ENCODE data around the gene NUP93.
"Not testable (repeated sequence)": the region's sequence is repeated elsewhere in the genome, so short reads cannot be mapped to it uniquely, and the experiment has no call there.

Gene NUP93

GRCh38 chr16:56876048-56876447 is 146.1 kb downstream of the NUP93 start:
- DNase-seq: no peak

- no peak for DNase-seq
Observed at GRCh38 chr16:56877486-56878182, 147.7 kb downstream of the NUP93 start.

- DNase-seq: no peak
Observed at GRCh38 chr16:56878282-56878854, 148.4 kb downstream of the NUP93 start.

GRCh38 chr16:56879276-56879675 is 149.3 kb downstream of the NUP93 start:
- no peak for DNase-seq

- DNase-seq: no peak
Observed at GRCh38 chr16:56880176-56880575, 150.2 kb downstream of the NUP93 start.

- no peak for DNase-seq
Observed at GRCh38 chr16:56880685-56881084, 150.8 kb downstream of the NUP93 start.

GRCh38 chr16:56882077-56882800 is 152.3 kb downstream of the NUP93 start:
- DNase-seq: no peak

- DNase-seq: no peak
Observed at GRCh38 chr16:56883586-56883985, 153.7 kb downstream of the NUP93 start.

- DNase-seq: no peak
Observed at GRCh38 chr16:56884026-56884582, 154.2 kb downstream of the NUP93 start.

- DNase-seq: not testable (repeated sequence)
Observed at GRCh38 chr16:56884929-56885328, 155.0 kb downstream of the NUP93 start.

GRCh38 chr16:56885446-56886162 is 155.7 kb downstream of the NUP93 start:
- no peak for DNase-seq

- no peak for DNase-seq
Observed at GRCh38 chr16:56886296-56886695, 156.4 kb downstream of the NUP93 start.

GRCh38 chr16:56886826-56887225 is 156.9 kb downstream of the NUP93 start:
- no peak for DNase-seq

GRCh38 chr16:56888806-56889205 is 158.9 kb downstream of the NUP93 start:
- no peak for DNase-seq

- DNase-seq: no peak
Observed at GRCh38 chr16:56889206-56889605, 159.3 kb downstream of the NUP93 start.

- DNase-seq: no peak
Observed at GRCh38 chr16:56891685-56892084, 161.8 kb downstream of the NUP93 start.

GRCh38 chr16:56892705-56893104 is 162.8 kb downstream of the NUP93 start:
- no peak for DNase-seq

GRCh38 chr16:56894331-56894917 is 164.5 kb downstream of the NUP93 start:
- no peak for DNase-seq

- no peak for DNase-seq
Observed at GRCh38 chr16:56895813-56896212, 165.9 kb downstream of the NUP93 start.

GRCh38 chr16:56896244-56896643 is 166.3 kb downstream of the NUP93 start:
- no peak for DNase-seq

GRCh38 chr16:56897026-56897799 is 167.3 kb downstream of the NUP93 start:
- no peak for DNase-seq

GRCh38 chr16:56898847-56899246 is 168.9 kb downstream of the NUP93 start:
- peak; percentile 19 for DNase-seq

All from CD4-positive, alpha-beta T cell treated with Interleukin-12 subunit alpha and Interleukin-12 subunit beta, for 1 hour (primary cell).